Measurements from ENCODE around the gene FTL. TPM values are rescaled to one million over a fixed set of nuclear protein-coding genes. Genes with fewer than 3 reads are reported as not detected.

FTL gene
- total and polyA plus RNA-seq, 8 donors: 1,292 to 8,824 (median 3,975) TPM

DNA sequence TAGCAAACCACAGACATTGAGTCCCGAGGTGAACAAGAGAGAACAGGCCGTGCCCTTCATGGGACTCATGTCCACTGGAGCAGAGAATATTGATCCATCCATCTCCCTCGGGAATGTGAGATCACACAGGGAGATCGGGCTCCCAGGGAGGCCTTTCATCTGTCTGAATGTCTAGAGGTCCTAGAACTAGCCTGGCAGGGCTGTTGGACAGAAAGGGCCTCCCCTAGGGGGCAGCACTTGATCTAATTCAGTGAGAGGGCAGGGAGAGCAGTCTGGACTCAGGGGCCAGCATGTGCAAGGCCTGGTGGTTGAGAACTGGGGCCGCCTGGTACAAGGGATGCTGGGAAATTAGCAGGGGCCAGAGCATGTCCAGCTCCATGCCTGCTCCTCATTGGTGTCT, 32.9 kb downstream of the FTL start:
- H3K4me3 ChIP-seq: no peak overlapping the region
- H3K9me3 ChIP-seq: no peaks in the 10 kb centered on the region
- H3K36me3 ChIP-seq: peaks cover 0 to 28% (median 20%) of the 10 kb centered on the region in 4 donors
- no peak overlapping the region for H3K27ac ChIP-seq
- 67 to 80% (median 74%) methylated on average over 3 to 5 of the region's 5 CpGs for WGBS, 5 donors
- peak; percentile 56 to 59 for DNase-seq
- TF ChIP-seq CTCF (IDR thresholded peaks at IDR 0.05): peak in 2 of 7 experiments; percentile 13 to 33
- TF ChIP-seq EP300 (IDR thresholded peaks at IDR 0.05): no peak
- TF ChIP-seq POLR2AphosphoS5 (IDR thresholded peaks at IDR 0.05): no peak
- H3K27me3 ChIP-seq: no peaks in the 10 kb centered on the region
- intact Hi-C loops (cut with DNase I; ENCODE audit: low total_unique reads): no loop called here
- H3K4me1 ChIP-seq: peaks cover 12 to 18% (median 15%) of the 10 kb centered on the region in 4 donors

- Histone ChIP-seq H3K9me3 (no peaks in the 10 kb centered on the region), H3K27ac (no peak overlapping the region), H3K4me1 (peaks cover 3 to 10% (median 7%) of the 10 kb centered on the region in 4 donors), H3K36me3 (peaks cover 7 to 45% (median 37%) of the 10 kb centered on the region in 4 donors), H3K4me3 (no peak overlapping the region), H3K27me3 (no peaks in the 10 kb centered on the region)
- intact Hi-C loops (cut with DNase I; ENCODE audit: low total_unique reads): no loop called here
- peak; percentile 65 to 81 for DNase-seq
- TF ChIP-seq CTCF (IDR thresholded peaks at IDR 0.05) (peak in 5 of 7 experiments; percentile 30 to 55 (median 51)), POLR2A (IDR thresholded peaks at IDR 0.05) (no peak)
- 55 to 66% (median 59%) methylated on average over 11 to 16 of the region's 16 CpGs for WGBS, 5 donors
Measured at GRCh38 chr19:48999481-49000325, 34.6 kb downstream of the FTL start.

- DNase-seq: no peak
- no peak overlapping the region for H3K27ac ChIP-seq
- H3K4me3 ChIP-seq: no peak overlapping the region
- H3K27me3 ChIP-seq: no peaks in the 10 kb centered on the region
- WGBS, 5 donors: 93 to 98% (median 98%) methylated on average over 15 of the region's 15 CpGs
- no peaks in the 10 kb centered on the region for H3K4me1 ChIP-seq
- peaks cover 35 to 87% (median 79%) of the 10 kb centered on the region in 4 donors for H3K36me3 ChIP-seq
- H3K9me3 ChIP-seq: no peaks in the 10 kb centered on the region
- no peak for TF ChIP-seq POLR2A (IDR thresholded peaks at IDR 0.05)
- no peak for TF ChIP-seq EP300 (IDR thresholded peaks at IDR 0.05)
- no peak for TF ChIP-seq POLR2AphosphoS5 (IDR thresholded peaks at IDR 0.05)
- TF ChIP-seq CTCF (IDR thresholded peaks at IDR 0.05): no peak
- intact Hi-C loops (cut with DNase I; ENCODE audit: low total_unique reads): no loop called here
Measured at GRCh38 chr19:49004133-49004532, 39.0 kb downstream of the FTL start.

GRCh38 chr19:49004964-49005614, 40.0 kb downstream of the FTL start:
- intact Hi-C loops (cut with DNase I; ENCODE audit: low total_unique reads): no loop called here
- Histone ChIP-seq H3K36me3 (peaks cover 43 to 87% (median 85%) of the 10 kb centered on the region in 4 donors), H3K4me3 (no peak overlapping the region), H3K4me1 (no peaks in the 10 kb centered on the region), H3K27ac (no peak overlapping the region), H3K27me3 (no peaks in the 10 kb centered on the region), H3K9me3 (no peaks in the 10 kb centered on the region)
- 91 to 97% (median 95%) methylated on average over 7 of the region's 7 CpGs for WGBS, 5 donors
- TF ChIP-seq POLR2AphosphoS5 (IDR thresholded peaks at IDR 0.05) (no peak), CTCF (IDR thresholded peaks at IDR 0.05) (no peak), POLR2A (IDR thresholded peaks at IDR 0.05) (no peak), EP300 (IDR thresholded peaks at IDR 0.05) (no peak)
- DNase-seq: no peak
